ENCODE data around the gene AGA. TPM values are rescaled to one million over a fixed set of nuclear protein-coding genes. Genes with fewer than 3 reads are reported as not detected.

The AGA gene
- total RNA-seq, 2 experiments from 2014 or later, result 14.4 to 18.0 TPM

- CTCF ChIA-PET, result no interaction called here
- H3K27me3 Mint-ChIP-seq (ENCODE audit: low read depth), result peaks cover 3% of the 10 kb centered on the region
- peaks cover 1% of the 10 kb centered on the region for H3K36me3 Mint-ChIP-seq (ENCODE audit: low read depth)
- H3K27ac Mint-ChIP-seq, result no peak overlapping the region
- peaks cover 46% of the 10 kb centered on the region for H3K4me1 Mint-ChIP-seq (ENCODE audit: low read depth)
- intact Hi-C loops (cut with micrococcal nuclease), result no loop called here
- no peak for DNase-seq
- H3K9me3 Mint-ChIP-seq, result no peaks in the 10 kb centered on the region
- no peak overlapping the region for H3K4me3 Mint-ChIP-seq
Measured at GRCh38 chr4:177404342-177404741, 37.9 kb downstream of the AGA start.

- Mint-ChIP-seq H3K4me1 (ENCODE audit: low read depth) (peaks cover 46% of the 10 kb centered on the region), H3K9me3 (no peaks in the 10 kb centered on the region), H3K4me3 (no peak overlapping the region), H3K27me3 (ENCODE audit: low read depth) (peaks cover 3% of the 10 kb centered on the region), H3K27ac (no peak overlapping the region), H3K36me3 (ENCODE audit: low read depth) (peaks cover 1% of the 10 kb centered on the region)
- intact Hi-C loops (cut with micrococcal nuclease), result loop anchor here (1.0 to 2.0 kb wide), 5 partner anchors 10 to 1208 kb away; partner anchors contain the start of genes AGA, NEIL3 and SPATA4
- CTCF ChIA-PET, result no interaction called here
- no peak for DNase-seq
Measured at GRCh38 chr4:177403746-177404145, 38.5 kb downstream of the AGA start.

GRCh38 chr4:177401658-177402273 lies 40.5 kb downstream of the AGA start:
- intact Hi-C loops (cut with micrococcal nuclease), result loop anchor here (2.0 kb wide), 1 partner anchor 499 kb away; no protein-coding TSS in a partner anchor
- CTCF ChIA-PET, result no interaction called here
- H3K36me3 Mint-ChIP-seq (ENCODE audit: low read depth), result peaks cover 1% of the 10 kb centered on the region
- H3K4me3 Mint-ChIP-seq, result no peak overlapping the region
- H3K4me1 Mint-ChIP-seq (ENCODE audit: low read depth), result peaks cover 48% of the 10 kb centered on the region
- peaks cover 4% of the 10 kb centered on the region for H3K9me3 Mint-ChIP-seq
- no peak for DNase-seq
- peaks cover 3% of the 10 kb centered on the region for H3K27me3 Mint-ChIP-seq (ENCODE audit: low read depth)
- no peak overlapping the region for H3K27ac Mint-ChIP-seq

DNA sequence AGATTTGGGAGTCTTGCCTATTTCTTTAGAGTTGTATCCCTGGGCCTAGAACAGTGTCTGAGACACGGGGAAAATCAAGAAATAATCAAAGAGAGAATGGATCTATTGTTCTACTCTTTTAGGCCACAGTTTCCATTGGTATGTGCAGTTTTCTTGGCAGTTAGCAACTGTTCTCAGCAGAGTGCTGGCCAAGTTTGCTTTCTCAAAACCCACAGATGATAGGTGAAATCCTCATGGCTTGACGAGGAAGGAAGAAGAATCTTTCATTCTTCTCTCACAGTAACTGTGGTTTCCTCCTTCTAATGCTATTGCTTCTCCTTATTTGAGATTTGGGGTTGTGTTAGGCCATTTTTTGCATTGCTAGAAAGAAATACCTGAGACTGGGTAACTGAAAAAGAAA lies 42.2 kb downstream of the AGA start:
- Mint-ChIP-seq H3K4me1 (ENCODE audit: low read depth) (peaks cover 51% of the 10 kb centered on the region), H3K4me3 (no peak overlapping the region)

DNA sequence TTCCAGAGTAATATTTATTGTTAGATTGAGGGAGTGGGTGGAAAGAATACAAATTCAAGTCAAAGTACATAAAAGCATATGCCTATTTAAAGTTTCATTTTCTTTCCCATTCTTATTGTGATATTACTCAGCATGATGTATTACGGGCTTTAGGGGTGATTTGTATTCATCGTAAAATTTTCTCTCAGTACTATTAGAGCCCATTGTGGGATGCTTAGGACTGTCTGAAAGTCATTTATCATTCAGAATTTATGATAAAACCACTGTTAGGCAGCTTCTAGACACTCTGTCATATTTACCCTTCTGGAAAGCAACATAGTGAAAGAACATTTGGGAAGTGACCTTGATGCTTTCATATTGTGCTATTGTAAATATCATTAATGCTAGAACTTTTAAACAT lies 45.9 kb downstream of the AGA start:
- peaks cover 1% of the 10 kb centered on the region for H3K36me3 Mint-ChIP-seq (ENCODE audit: low read depth)
- no peak overlapping the region for H3K4me3 Mint-ChIP-seq
- intact Hi-C loops (cut with micrococcal nuclease), result no loop called here
- H3K27me3 Mint-ChIP-seq (ENCODE audit: low read depth), result no peaks in the 10 kb centered on the region
- no peak for DNase-seq
- H3K4me1 Mint-ChIP-seq (ENCODE audit: low read depth), result peaks cover 41% of the 10 kb centered on the region
- peaks cover 4% of the 10 kb centered on the region for H3K9me3 Mint-ChIP-seq
- CTCF ChIA-PET, result interaction anchor here (0.6 kb wide), 1 partner anchor 111 kb away, joined by 5 read pairs; no protein-coding TSS in a partner anchor
- H3K27ac Mint-ChIP-seq, result no peak overlapping the region

More for the DNA sequence above, 42.2 kb downstream of the AGA start:
- Mint-ChIP-seq H3K36me3 (ENCODE audit: low read depth) (peaks cover 1% of the 10 kb centered on the region), H3K9me3 (peaks cover 4% of the 10 kb centered on the region), H3K27me3 (ENCODE audit: low read depth) (peaks cover 3% of the 10 kb centered on the region), H3K27ac (no peak overlapping the region)
- intact Hi-C loops (cut with micrococcal nuclease), result no loop called here
- CTCF ChIA-PET, result no interaction called here
- DNase-seq, result no peak

- H3K9me3 Mint-ChIP-seq, result peaks cover 2% of the 10 kb centered on the region
- H3K27ac Mint-ChIP-seq, result no peak overlapping the region
- H3K27me3 Mint-ChIP-seq (ENCODE audit: low read depth), result no peaks in the 10 kb centered on the region
- peak; percentile 31 for DNase-seq
- intact Hi-C loops (cut with micrococcal nuclease), result loop anchor here (1.0 to 2.0 kb wide), 2 partner anchors 10 to 1198 kb away; partner anchors contain the start of gene SPATA4
- H3K4me3 Mint-ChIP-seq, result no peak overlapping the region
- H3K4me1 Mint-ChIP-seq (ENCODE audit: low read depth), result peaks cover 33% of the 10 kb centered on the region
- H3K36me3 Mint-ChIP-seq (ENCODE audit: low read depth), result no peaks in the 10 kb centered on the region
- CTCF ChIA-PET, result interaction anchor here (1.0 to 1.8 kb wide), 2 partner anchors 48 to 99 kb away, joined by 3 to 9 read pairs; partner anchors contain the start of gene AGA
Measured at GRCh38 chr4:177393236-177393635, 49.0 kb downstream of the AGA start.

- H3K4me3 Mint-ChIP-seq, result peak overlapping the region; percentile 40
- CTCF ChIA-PET, result no interaction called here
Measured at GRCh38 chr4:177391953-177392352, 50.3 kb downstream of the AGA start.

GRCh38 chr4:177391287-177391686 lies 51.0 kb downstream of the AGA start:
- H3K36me3 Mint-ChIP-seq (ENCODE audit: low read depth), result no peaks in the 10 kb centered on the region
- no peak for DNase-seq
- no peak overlapping the region for H3K27ac Mint-ChIP-seq
- CTCF ChIA-PET, result no interaction called here
- intact Hi-C loops (cut with micrococcal nuclease), result no loop called here
- H3K4me1 Mint-ChIP-seq (ENCODE audit: low read depth), result peaks cover 30% of the 10 kb centered on the region
- H3K9me3 Mint-ChIP-seq, result no peaks in the 10 kb centered on the region
- no peaks in the 10 kb centered on the region for H3K27me3 Mint-ChIP-seq (ENCODE audit: low read depth)
- no peak overlapping the region for H3K4me3 Mint-ChIP-seq

More at GRCh38 chr4:177391953-177392352, 50.3 kb downstream of the AGA start:
- no peak for DNase-seq
- intact Hi-C loops (cut with micrococcal nuclease), result loop anchor here (2.0 kb wide), 1 partner anchor 1197 kb away; the partner anchor contains the start of gene SPATA4
- no peaks in the 10 kb centered on the region for H3K36me3 Mint-ChIP-seq (ENCODE audit: low read depth)
- H3K27me3 Mint-ChIP-seq (ENCODE audit: low read depth), result no peaks in the 10 kb centered on the region
- no peaks in the 10 kb centered on the region for H3K9me3 Mint-ChIP-seq
- peaks cover 33% of the 10 kb centered on the region for H3K4me1 Mint-ChIP-seq (ENCODE audit: low read depth)
- H3K27ac Mint-ChIP-seq, result no peak overlapping the region

DNA sequence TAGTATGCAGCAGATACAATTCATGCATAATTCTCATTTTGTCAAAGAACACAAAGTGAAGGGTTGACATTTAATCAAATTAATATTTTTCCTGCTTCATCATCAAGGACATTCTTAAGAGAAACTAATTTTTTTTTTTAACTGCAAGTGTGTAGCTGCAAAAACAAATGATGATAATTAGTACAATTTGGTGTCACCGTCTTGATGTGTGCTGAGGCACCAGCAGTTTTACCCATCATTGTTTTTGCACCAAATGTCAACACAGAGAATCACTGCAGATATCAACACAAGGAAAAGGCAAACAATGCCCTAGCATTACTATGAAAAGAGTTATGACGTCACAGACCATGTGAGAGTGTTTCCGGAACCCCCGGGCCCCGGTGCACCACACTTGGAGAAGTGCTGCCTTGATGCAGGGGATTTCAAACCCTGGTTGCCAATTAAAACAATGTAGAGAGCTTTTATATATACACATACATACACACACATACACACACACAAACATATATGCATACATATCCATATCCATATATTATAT lies 55.9 kb downstream of the AGA start:
- CTCF ChIA-PET, result interaction anchor here (0.6 kb wide), 1 partner anchor 58 kb away, joined by 3 read pairs; no protein-coding TSS in a partner anchor
- no peaks in the 10 kb centered on the region for H3K27me3 Mint-ChIP-seq (ENCODE audit: low read depth)
- intact Hi-C loops (cut with micrococcal nuclease), result no loop called here
- no peak overlapping the region for H3K4me3 Mint-ChIP-seq
- peaks cover 11% of the 10 kb centered on the region for H3K4me1 Mint-ChIP-seq (ENCODE audit: low read depth)
- DNase-seq, result no peak
- no peak overlapping the region for H3K27ac Mint-ChIP-seq
- H3K36me3 Mint-ChIP-seq (ENCODE audit: low read depth), result no peaks in the 10 kb centered on the region
- H3K9me3 Mint-ChIP-seq, result no peaks in the 10 kb centered on the region

- CTCF ChIA-PET, result interaction anchor here (0.6 to 1.1 kb wide), 2 partner anchors 59 to 135 kb away, joined by 3 read pairs; no protein-coding TSS in a partner anchor
- Mint-ChIP-seq H3K27me3 (ENCODE audit: low read depth) (no peaks in the 10 kb centered on the region), H3K36me3 (ENCODE audit: low read depth) (no peaks in the 10 kb centered on the region), H3K4me3 (no peak overlapping the region), H3K4me1 (ENCODE audit: low read depth) (peaks cover 7% of the 10 kb centered on the region), H3K9me3 (no peaks in the 10 kb centered on the region), H3K27ac (no peak overlapping the region)
- DNase-seq, result no peak
- intact Hi-C loops (cut with micrococcal nuclease), result no loop called here
Measured at GRCh38 chr4:177385576-177386277, 56.5 kb downstream of the AGA start.

GRCh38 chr4:177384856-177385397 lies 57.3 kb downstream of the AGA start:
- Mint-ChIP-seq H3K27ac (no peak overlapping the region), H3K4me3 (no peak overlapping the region), H3K4me1 (ENCODE audit: low read depth) (peaks cover 5% of the 10 kb centered on the region), H3K36me3 (ENCODE audit: low read depth) (no peaks in the 10 kb centered on the region), H3K27me3 (ENCODE audit: low read depth) (no peaks in the 10 kb centered on the region), H3K9me3 (no peaks in the 10 kb centered on the region)
- CTCF ChIA-PET, result interaction anchor here (1.1 kb wide), 1 partner anchor 135 kb away, joined by 3 read pairs; no protein-coding TSS in a partner anchor
- DNase-seq, result no peak
- intact Hi-C loops (cut with micrococcal nuclease), result no loop called here

GRCh38 chr4:177381762-177382310 lies 60.4 kb downstream of the AGA start:
- H3K4me1 Mint-ChIP-seq (ENCODE audit: low read depth), result peaks cover 5% of the 10 kb centered on the region
- H3K27ac Mint-ChIP-seq, result no peak overlapping the region
- CTCF ChIA-PET, result interaction anchor here (0.6 kb wide), 1 partner anchor 197 kb away, joined by 3 read pairs; no protein-coding TSS in a partner anchor
- intact Hi-C loops (cut with micrococcal nuclease), result no loop called here
- no peak overlapping the region for H3K4me3 Mint-ChIP-seq
- no peaks in the 10 kb centered on the region for H3K27me3 Mint-ChIP-seq (ENCODE audit: low read depth)
- DNase-seq, result no peak
- H3K9me3 Mint-ChIP-seq, result no peaks in the 10 kb centered on the region
- H3K36me3 Mint-ChIP-seq (ENCODE audit: low read depth), result no peaks in the 10 kb centered on the region
